SKM-1 (cell line): ENCODE results near the gene FBRS.
"Not testable (repeated sequence)": the region's sequence is repeated elsewhere in the genome, so short reads cannot be mapped to it uniquely, and the experiment has no call there.

ENCODE experiments used
- DNase-seq: peaks from one replicate; lab custom pipeline; 2025; ENCODE audit not compliant: unreplicated experiment; lab: John Stamatoyannopoulos, UW

The FBRS gene

GRCh38 chr16:30657866-30658730, at the start of gene FBRS:
FBRS (plus strand) TSS chr16:30658431; CDS start chr16:30659519, 1,088 bp downstream.
- peak; percentile 99 for DNase-seq

- no peak for DNase-seq
Observed at GRCh38 chr16:30609002-30609925, 49.0 kb upstream of the FBRS start.

- peak; percentile 93 for DNase-seq
Observed at GRCh38 chr16:30609926-30610839, 48.0 kb upstream of the FBRS start, which contains the start of gene ZNF689. ZNF689 (minus strand) TSS chr16:30610389; CDS start chr16:30610041, 348 bp downstream.

GRCh38 chr16:30615358-30616091, 42.7 kb upstream of the FBRS start:
- DNase-seq: peak; percentile 24

- DNase-seq: no peak
Observed at GRCh38 chr16:30619202-30619601, 39.0 kb upstream of the FBRS start.

- no peak for DNase-seq
Observed at GRCh38 chr16:30619638-30620037, 38.6 kb upstream of the FBRS start.

- no peak for DNase-seq
Observed at GRCh38 chr16:30620169-30620568, 38.1 kb upstream of the FBRS start.

- no peak for DNase-seq
Observed at GRCh38 chr16:30621765-30622164, 36.5 kb upstream of the FBRS start.

- DNase-seq: no peak
Observed at GRCh38 chr16:30622455-30623032, 35.7 kb upstream of the FBRS start.

- no peak for DNase-seq
Observed at GRCh38 chr16:30623536-30624283, 34.5 kb upstream of the FBRS start.

- DNase-seq: no peak
Observed at GRCh38 chr16:30626236-30626635, 32.0 kb upstream of the FBRS start.

GRCh38 chr16:30628628-30629540, 29.3 kb upstream of the FBRS start:
- peak; percentile 71 for DNase-seq

- DNase-seq: not testable (repeated sequence)
Observed at GRCh38 chr16:30632454-30632853, 25.8 kb upstream of the FBRS start.

GRCh38 chr16:30633526-30633925, 24.7 kb upstream of the FBRS start:
- no peak for DNase-seq

- no peak for DNase-seq
Observed at GRCh38 chr16:30636599-30636998, 21.6 kb upstream of the FBRS start.

GRCh38 chr16:30637139-30637538, 21.1 kb upstream of the FBRS start:
- DNase-seq: not testable (repeated sequence)

- peak; percentile 48 for DNase-seq
Observed at GRCh38 chr16:30637944-30638343, 20.3 kb upstream of the FBRS start.
